Epithelial cell of umbilical artery (primary cell): ENCODE results near the gene ATP8B4. TPM values are rescaled to one million over a fixed set of nuclear protein-coding genes. Genes with fewer than 3 reads are reported as not detected.

ENCODE experiments used
- total RNA-seq: library from RNA; depleted of rRNA; stranded (reverse); fragments of >200 nt; gene quantifications from 2 replicates; pipeline ENCODE4 v1.2.3, GENCODE V29; 2014

ATP8B4 gene
- under 0.01 TPM in 1 of 2 replicates, not detected in the other for total RNA-seq

GRCh38 chr15:50119063-50120040 lies at the start of gene ATP8B4:
ATP8B4 (minus strand) TSS chr15:50119233; CDS start chr15:50106966, 12,267 bp downstream.

Other genes with a start within 250 kb of the ATP8B4 start
- gene SLC27A2, start 63.0 kb upstream of the ATP8B4 start, total RNA-seq, result 0.61 TPM in 1 of 2 replicates, not detected in the other
- not detected in 2 replicates for gene HDC, start 146.5 kb upstream of the ATP8B4 start, total RNA-seq
- gene GABPB1, start 236.0 kb upstream of the ATP8B4 start, total RNA-seq, result 109 and 111 TPM in 2 replicates